Lung (tissue), 12 donors: ENCODE measurements around the gene PSENEN. TPM values are rescaled to one million over a fixed set of nuclear protein-coding genes. Genes with fewer than 3 reads are reported as not detected.

ENCODE experiments used
- ATAC-seq: fragments of 200-7000 bp; cut with Tn5 transposase; one replicate; pipeline ENCODE4 v1.9.1; 2020; ENCODE audit warnings: moderate number of reproducible peaks; ENCODE audit not compliant: insufficient read depth, low FRiP score
- DNase-seq, 3 donors: peaks; one replicate each; pipeline ENCODE4 v3.0.0-alpha.2; 2013 to 2017
- H3K27ac ChIP-seq, 2 donors: one replicate each; pipeline ENCODE4 v1.5.1; 2013; ENCODE audit warnings: mild to moderate bottlenecking in 2 of 2, moderate library complexity in 2 of 2, control low read depth in 1 of 2, inconsistent platforms in 1 of 2, low read depth in 1 of 2, low read length in 1 of 2
- H3K27me3 ChIP-seq, 3 donors: one replicate each; pipeline ENCODE4 v1.5.1; 2013; ENCODE audit warnings: low read length in 2 of 3; ENCODE audit not compliant: control insufficient read depth in 3 of 3, insufficient read depth in 3 of 3
- H3K36me3 ChIP-seq, 4 donors: one replicate each; pipeline ENCODE4 v1.5.1; 2013; ENCODE audit warnings: low read length in 4 of 4, mild to moderate bottlenecking in 1 of 4, moderate library complexity in 1 of 4; ENCODE audit not compliant: control insufficient read depth in 4 of 4, insufficient read depth in 4 of 4
- H3K4me1 ChIP-seq, 5 donors: one replicate each; pipeline ENCODE4 v1.5.1; 2013; ENCODE audit warnings: low read length in 5 of 5, mild to moderate bottlenecking in 2 of 5, moderate library complexity in 1 of 5; ENCODE audit not compliant: control insufficient read depth in 5 of 5, insufficient read depth in 5 of 5
- H3K4me3 ChIP-seq: one replicate; pipeline ENCODE4 v1.5.1; 2013; ENCODE audit warnings: mild to moderate bottlenecking, control low read depth, moderate library complexity
- H3K9ac ChIP-seq, 2 donors: one replicate each; pipeline ENCODE4 v1.5.1; 2013; ENCODE audit warnings: low read length in 2 of 2, control low read depth in 1 of 2; ENCODE audit not compliant: insufficient read depth in 1 of 2
- H3K9me3 ChIP-seq, 4 donors: one replicate each; pipeline ENCODE4 v1.5.1; 2013; ENCODE audit warnings: low read length in 3 of 4, mild to moderate bottlenecking in 1 of 4, moderate library complexity in 1 of 4; ENCODE audit not compliant: control insufficient read depth in 4 of 4, insufficient read depth in 3 of 4
- CTCF ChIP-seq: IDR thresholded peaks from 2 replicates; pipeline ENCODE4 v1.5.1; 2012; ENCODE audit warnings: mild to moderate bottlenecking; ENCODE audit errors: control extremely low read depth, extremely low read depth
- WGBS, 2 donors: extraction: QIAGEN DNeasy Blood & Tissue Kit; methylation state at CpG; one replicate each; pipeline ENCODE4 v1.1.7; 2013; 5-methylcytosine and 5-hydroxymethylcytosine counted together
- polyA plus RNA-seq, 2 donors: library from polyadenylated mRNA; stranded (reverse); fragments of 200-250 nt; gene quantifications; one replicate each; pipeline ENCODE4 v1.2.1, GENCODE V29; 2013
- total RNA-seq, 2 donors: library from RNA; depleted of rRNA in 1 of 2; stranded (reverse); fragments of >200 nt in 1 of 2; gene quantifications; one replicate each; pipeline ENCODE4 v1.2.1, GENCODE V29; 2014 to 2021
- donor health status: control.
- donor health status: control.
- donor health status: Bipolar disorder and iron deficiency.
- donor health status: healthy.
- donor health status: DM: yes; HTN: yes; CAD: no.

PSENEN gene
- total and polyA plus RNA-seq, 4 donors = 36.8 to 196 (median 107) TPM

- no peak for DNase-seq
- no peak for ATAC-seq
- Histone ChIP-seq H3K4me1 (no peaks in the 10 kb centered on the region), H3K36me3 (peaks cover 9 to 94% (median 42%) of the 10 kb centered on the region in 4 donors), H3K27ac (no peak overlapping the region), H3K9me3 (no peaks in the 10 kb centered on the region), H3K27me3 (no peaks in the 10 kb centered on the region), H3K4me3 (no peak overlapping the region), H3K9ac (no peak overlapping the region)
- 92 to 95% methylated on average over 18 of the region's 18 CpGs for WGBS, 2 donors
- no peak for TF ChIP-seq CTCF
Observed at GRCh38 chr19:35729021-35729420, 16.4 kb upstream of the PSENEN start.

GRCh38 chr19:35729763-35730162 lies 15.7 kb upstream of the PSENEN start:
- no peak overlapping the region for H3K4me3 ChIP-seq
- 92 to 94% methylated on average over 11 of the region's 11 CpGs for WGBS, 2 donors
- no peak for TF ChIP-seq CTCF

GRCh38 chr19:35730326-35730725 lies 15.1 kb upstream of the PSENEN start:
- Histone ChIP-seq H3K27ac (no peak overlapping the region), H3K9me3 (no peaks in the 10 kb centered on the region), H3K9ac (no peak overlapping the region), H3K4me1 (no peaks in the 10 kb centered on the region), H3K4me3 (no peak overlapping the region), H3K27me3 (no peaks in the 10 kb centered on the region), H3K36me3 (peaks cover 5 to 87% (median 38%) of the 10 kb centered on the region in 4 donors)
- TF ChIP-seq CTCF = no peak
- DNase-seq (no peak), ATAC-seq (no peak)
- 93 to 94% methylated on average over 18 of the region's 18 CpGs for whole genome bisulfite sequencing, 2 donors

More at GRCh38 chr19:35729763-35730162, 15.7 kb upstream of the PSENEN start:
- no peak overlapping the region for H3K9ac ChIP-seq
- ATAC-seq = no peak
- DNase-seq = no peak
- no peaks in the 10 kb centered on the region for H3K4me1 ChIP-seq
- no peaks in the 10 kb centered on the region for H3K9me3 ChIP-seq
- H3K27ac ChIP-seq = no peak overlapping the region
- peaks cover 5 to 90% (median 39%) of the 10 kb centered on the region in 4 donors for H3K36me3 ChIP-seq
- no peaks in the 10 kb centered on the region for H3K27me3 ChIP-seq

GRCh38 chr19:35731353-35731752 lies 14.1 kb upstream of the PSENEN start:
- Histone ChIP-seq H3K27ac (no peak overlapping the region), H3K9ac (no peak overlapping the region), H3K27me3 (no peaks in the 10 kb centered on the region), H3K36me3 (peaks cover 5 to 82% (median 34%) of the 10 kb centered on the region in 4 donors), H3K9me3 (no peaks in the 10 kb centered on the region), H3K4me1 (no peaks in the 10 kb centered on the region), H3K4me3 (no peak overlapping the region)
- no peak for TF ChIP-seq CTCF
- no peak for ATAC-seq
- WGBS, 2 donors = 86 to 90% methylated on average over 8 to 9 of the region's 9 CpGs
- no peak for DNase-seq
